SK-MEL-5 (cell line): ENCODE measurements around the gene IMMP2L. TPM values are rescaled to one million over a fixed set of nuclear protein-coding genes. Genes with fewer than 3 reads are reported as not detected.
A peak's percentile ranks its signal among the peaks of the same experiment; 100 is the strongest.
"Not testable (repeated sequence)": the region's sequence is repeated elsewhere in the genome, so short reads cannot be mapped to it uniquely, and the experiment has no call there.

Experiments used
- DNase-seq: peaks from one replicate; pipeline ENCODE4 v3.0.0-alpha.2; 2016; ENCODE audit warnings: low read depth, low spot score
- in situ Hi-C: cut with HindIII; loops from 2 replicates; pipeline ENCODE4 v1.10.0; 2016; ENCODE audit warnings: low sequenced_read_pairs, high pct_unique_total_duplicates, low pct_unique_long_range_greater_than_20kb
- total RNA-seq: library from RNA; depleted of rRNA; stranded (reverse); fragments of >200 nt; shearing (Covaris generic); gene quantifications from 2 replicates; pipeline ENCODE4 v1.2.3, GENCODE V29; 2014

IMMP2L gene
- total RNA-seq, 1 experiment from 2014 or later: 58.2 TPM

DNA sequence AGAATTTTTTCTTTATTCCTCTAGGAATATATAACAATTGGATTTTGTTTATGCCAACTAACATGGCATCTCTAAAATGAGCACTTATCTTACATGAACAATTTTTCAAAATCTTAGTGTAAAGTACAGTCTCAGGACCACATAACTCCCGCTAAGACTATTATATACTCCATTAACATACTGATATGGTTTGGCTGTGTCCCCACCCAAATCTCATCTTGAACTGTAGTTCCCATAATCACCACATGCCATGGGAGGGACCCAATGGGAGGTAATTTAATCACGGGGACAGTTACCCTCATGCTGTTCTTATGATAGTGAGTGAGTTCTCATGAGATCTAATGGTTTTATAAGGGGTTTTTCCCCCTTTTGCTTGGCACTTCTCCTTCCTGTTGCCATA lies 291.5 kb downstream of the IMMP2L start:
- in situ Hi-C loops, DNase-seq: not testable (repeated sequence)

DNA sequence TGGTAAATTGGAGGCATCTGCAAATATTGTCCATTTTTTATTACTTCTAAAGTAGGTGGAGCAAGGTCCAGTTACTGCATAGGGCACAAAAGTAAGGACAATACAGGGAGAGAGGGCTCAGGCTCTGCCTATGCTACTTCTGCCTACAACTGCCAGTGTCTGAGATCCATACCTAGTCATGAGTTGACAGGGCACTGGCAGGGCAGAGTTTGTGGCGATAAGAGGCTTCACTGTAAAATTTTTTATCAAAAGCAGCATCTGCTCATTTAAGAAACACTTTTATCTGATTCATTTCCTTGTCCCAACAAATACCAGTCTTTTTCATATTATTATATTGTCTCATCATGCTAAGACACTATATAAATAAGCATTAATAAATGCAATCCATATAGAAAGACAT lies 293.4 kb downstream of the IMMP2L start:
- no peak for DNase-seq
- in situ Hi-C loops: no loop called here

DNA sequence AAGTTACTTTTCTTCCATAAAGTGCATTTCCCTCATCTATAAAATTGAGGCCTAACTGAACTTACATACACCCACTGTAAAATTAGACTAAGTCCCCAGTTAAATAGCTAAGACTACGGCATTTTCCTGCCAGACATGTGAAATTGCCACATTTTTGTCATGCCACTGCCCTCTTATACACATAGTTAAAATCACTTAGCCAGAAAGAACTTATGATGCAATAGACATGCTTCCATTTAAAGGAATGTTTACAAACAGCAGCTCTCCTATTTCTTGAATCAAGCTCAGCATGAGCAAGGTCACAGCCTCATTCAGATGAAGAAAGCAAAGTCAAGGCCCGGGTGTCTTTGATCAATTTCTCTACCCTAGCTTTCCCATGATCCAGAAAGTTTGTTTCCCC lies 295.7 kb downstream of the IMMP2L start:
- in situ Hi-C loops: no loop called here
- no peak for DNase-seq

DNA sequence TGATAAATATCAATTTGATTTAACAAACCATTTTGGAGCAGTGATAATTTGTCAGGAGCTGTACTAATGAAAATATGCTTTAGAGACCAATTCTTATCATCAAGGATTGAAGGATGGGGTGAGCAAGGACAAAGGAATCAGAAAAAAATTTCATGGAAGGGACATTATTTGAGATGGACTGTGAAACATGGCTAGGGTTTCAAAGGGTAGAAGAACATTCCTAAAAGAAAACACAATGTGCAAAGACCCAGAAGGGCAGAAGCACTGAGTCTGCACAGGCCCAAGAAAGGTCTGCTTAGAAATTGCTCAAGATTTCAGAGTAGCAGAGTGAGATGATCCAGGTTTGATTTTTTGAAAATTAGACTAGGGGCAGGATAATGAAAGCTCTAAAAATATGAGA lies 296.9 kb downstream of the IMMP2L start:
- DNase-seq: no peak

DNA sequence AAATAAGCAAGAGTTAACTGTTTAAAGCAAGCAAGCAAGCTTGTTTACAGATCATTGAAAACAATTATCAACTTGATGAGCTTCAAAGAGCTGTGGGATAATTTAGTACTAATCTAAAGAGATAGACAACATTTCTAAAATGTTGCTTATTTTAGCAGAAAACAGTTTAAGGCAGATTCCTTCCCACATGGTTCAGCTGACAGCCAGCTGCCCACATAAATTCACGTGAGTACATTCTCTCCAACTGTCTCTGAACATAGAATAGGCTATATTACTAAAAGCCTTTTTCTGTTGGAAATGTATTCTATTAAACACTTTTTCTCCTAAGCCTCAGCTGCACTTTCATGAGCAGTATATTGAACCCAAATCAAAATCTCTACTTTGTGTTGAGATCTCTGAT lies 297.3 kb downstream of the IMMP2L start:
- no peak for DNase-seq
- in situ Hi-C loops: no loop called here

More for the DNA sequence above, 296.9 kb downstream of the IMMP2L start:
- in situ Hi-C loops: no loop called here

DNA sequence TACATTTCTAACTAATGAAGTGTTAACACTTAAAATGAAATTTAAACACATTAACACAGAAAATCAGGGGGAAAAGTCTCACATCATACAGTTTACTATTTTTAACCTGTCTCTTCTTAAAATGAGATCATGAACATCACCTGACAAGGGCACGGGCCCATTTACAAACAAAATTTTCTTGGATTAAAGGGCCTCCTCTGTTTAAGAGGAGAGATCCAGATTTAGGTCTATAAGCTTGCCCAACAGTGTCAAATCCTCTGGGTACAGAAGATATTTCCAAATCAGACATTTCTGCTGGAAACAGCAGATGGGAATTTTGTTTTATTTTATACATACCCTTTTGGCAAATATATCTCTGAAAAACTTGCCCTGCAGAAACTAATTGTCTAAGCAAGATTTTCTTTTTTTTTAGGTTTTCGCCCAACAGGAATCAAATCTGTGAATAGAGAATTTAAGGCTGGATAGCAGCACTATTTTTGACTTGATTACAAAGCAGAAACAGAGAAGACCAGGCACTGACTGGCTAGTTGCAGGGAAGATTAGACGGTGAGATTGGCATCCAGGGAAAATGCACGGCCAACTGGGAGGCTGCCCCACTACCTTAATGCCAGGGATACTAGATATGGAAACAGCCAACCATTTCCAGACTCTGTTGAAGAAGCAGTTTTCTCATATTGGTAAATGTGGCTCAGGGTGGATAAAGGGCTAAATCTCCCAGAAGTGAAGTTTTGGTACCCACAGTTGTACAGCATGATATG lies 298.0 kb downstream of the IMMP2L start:
- no peak for DNase-seq
- in situ Hi-C loops: no loop called here

DNA sequence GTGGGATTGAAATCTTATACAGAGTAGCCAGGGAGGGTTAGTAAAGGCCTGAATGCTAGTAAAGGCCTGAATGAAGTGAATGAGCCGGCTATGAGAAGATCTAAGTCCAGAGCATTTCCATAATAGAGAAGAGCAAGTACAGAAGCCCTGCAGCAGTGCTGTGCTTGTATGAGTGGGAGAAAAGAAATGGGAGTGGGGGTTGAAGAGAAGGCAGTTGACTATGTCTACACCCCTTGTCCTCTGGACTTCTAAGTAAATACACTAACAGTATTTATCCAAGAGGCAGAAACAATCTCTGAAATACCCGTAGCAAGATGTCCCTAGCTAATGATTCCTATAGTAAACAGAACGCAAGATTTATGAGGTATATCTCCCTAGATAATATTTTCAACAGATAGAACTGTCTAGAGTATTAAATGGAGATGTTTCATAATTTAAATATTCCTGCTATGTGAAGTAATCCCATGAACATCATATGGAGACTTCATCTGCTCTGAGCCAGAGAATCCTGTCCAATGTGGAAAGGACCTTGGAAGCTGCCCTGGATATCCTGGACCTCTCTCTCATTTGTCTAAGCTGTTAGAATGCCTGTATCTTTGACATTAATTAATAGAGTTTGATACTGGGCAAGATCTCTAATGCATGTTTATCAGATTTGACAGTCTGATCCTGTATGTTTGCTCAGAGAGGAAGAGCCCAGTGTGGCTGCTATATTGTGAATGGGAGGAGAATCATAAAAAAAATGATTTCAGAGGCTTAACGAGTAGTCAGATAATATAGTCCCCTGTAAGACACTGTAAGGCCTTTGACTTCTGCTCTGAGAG lies 299.8 kb downstream of the IMMP2L start:
- in situ Hi-C loops: no loop called here
- DNase-seq: no peak

DNA sequence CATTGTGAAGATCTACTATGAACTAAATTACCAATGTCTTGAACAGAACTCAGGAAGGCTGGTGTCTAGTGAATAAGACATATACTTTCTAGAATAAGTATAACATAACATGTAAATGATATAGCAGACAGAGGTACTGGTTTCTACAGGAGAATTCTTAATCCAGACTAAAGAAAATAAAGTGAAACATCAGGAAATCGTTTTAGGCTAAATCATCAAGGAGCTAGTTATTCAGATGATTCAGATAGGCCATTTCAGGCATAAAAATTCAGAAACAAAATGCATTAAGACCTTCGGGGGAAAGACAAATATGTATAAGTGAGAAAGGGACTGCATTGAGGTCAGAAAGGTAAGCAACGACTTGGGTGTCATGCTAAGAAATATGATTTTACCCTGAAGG lies 300.8 kb downstream of the IMMP2L start:
- DNase-seq: no peak
- in situ Hi-C loops: no loop called here

DNA sequence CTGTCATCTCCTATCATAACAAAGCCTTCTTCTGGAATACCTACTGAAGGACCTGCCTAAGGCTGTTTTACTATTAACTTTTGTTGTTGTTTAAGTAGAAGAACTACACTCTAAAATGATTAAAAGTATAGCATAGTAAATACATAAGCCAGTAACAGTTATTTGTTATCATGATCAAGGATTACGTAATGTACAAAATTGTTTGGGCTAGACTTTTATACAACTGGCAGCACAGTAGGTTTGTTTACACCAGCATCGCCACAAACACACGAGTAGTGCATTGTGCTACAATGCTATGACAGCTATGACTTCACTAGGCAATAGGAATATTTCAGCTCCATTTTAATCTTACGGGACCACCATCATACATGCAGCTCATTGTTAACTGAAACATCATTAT lies 302.3 kb downstream of the IMMP2L start:
- DNase-seq: no peak
- in situ Hi-C loops: no loop called here

DNA sequence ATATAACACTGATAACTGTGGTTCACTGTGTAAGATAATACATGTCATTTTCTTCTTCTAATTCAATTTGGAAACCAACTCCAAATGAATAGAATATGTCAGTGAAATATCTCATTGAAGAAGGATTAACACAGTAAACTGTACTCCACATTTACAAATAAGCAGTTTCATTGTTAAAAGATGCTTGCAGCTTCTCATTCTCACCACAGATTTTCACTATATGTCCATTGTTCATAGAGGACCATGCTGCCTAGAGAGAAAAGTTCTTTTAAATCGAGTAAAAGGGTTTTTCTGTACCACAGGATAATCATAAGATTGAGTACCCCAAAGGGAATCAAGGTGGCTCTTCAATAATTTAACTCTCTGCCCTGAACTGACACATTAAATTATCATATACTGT lies 305.9 kb downstream of the IMMP2L start:
- in situ Hi-C loops: no loop called here
- DNase-seq: peak; percentile 95

DNA sequence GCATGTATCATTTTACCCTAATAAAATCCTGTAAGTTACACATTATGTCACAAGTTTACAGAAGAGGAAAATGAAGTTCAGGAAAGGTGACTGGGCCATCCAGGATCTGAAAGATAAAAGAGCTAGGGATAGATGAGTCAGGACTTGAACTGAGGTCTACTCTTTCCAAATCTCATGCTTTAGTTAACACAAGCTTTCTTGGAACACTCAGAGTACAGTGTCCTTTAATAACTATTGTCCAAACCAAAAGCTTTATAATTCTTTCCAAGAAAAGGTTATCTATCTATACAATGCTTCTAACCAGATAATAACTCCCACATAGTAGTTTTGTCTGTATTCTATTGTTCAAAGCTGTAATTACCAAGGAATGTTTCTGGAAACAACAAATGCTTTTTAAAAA lies 306.7 kb downstream of the IMMP2L start:
- in situ Hi-C loops: no loop called here
- DNase-seq: peak; percentile 22

DNA sequence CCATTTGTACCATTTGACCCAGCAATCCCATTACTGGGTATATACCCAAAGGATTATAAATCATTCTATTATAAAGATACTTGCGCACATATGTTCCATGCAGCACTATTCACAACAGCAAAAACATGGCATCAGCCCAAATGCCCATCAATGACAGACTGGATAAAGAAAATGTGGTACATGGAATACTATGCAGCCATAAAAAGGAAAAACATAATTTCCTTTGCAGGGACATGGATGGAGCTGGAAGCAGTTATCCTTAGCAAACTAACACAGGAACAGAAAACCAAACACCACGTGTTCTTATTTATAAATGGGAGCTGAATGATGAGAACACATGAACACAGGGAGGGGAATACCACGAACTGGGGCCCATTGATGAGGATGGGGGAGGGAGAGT lies 310.9 kb downstream of the IMMP2L start:
- DNase-seq: not testable (repeated sequence)

DNA sequence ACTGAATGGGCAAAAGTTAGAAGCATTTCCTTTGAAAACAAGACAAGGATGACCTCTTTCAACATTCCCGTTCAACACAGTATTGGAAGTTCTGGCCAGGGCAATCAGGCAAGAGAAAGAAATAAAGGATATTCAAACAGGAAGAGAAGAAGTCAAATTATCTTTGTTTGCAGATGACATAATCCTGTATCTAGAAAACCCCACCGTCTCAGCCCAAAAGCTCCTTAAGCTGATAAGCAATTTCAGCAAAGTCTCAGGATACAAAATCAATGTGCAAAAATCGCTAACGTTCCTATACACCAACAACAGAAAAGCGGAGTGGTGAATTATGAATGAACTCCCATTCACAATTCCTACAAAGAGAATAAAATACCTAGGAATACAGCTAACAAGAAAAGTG lies 312.5 kb downstream of the IMMP2L start:
- DNase-seq, in situ Hi-C loops: not testable (repeated sequence)

More for the DNA sequence above, 310.9 kb downstream of the IMMP2L start:
- in situ Hi-C loops: not testable (repeated sequence)

DNA sequence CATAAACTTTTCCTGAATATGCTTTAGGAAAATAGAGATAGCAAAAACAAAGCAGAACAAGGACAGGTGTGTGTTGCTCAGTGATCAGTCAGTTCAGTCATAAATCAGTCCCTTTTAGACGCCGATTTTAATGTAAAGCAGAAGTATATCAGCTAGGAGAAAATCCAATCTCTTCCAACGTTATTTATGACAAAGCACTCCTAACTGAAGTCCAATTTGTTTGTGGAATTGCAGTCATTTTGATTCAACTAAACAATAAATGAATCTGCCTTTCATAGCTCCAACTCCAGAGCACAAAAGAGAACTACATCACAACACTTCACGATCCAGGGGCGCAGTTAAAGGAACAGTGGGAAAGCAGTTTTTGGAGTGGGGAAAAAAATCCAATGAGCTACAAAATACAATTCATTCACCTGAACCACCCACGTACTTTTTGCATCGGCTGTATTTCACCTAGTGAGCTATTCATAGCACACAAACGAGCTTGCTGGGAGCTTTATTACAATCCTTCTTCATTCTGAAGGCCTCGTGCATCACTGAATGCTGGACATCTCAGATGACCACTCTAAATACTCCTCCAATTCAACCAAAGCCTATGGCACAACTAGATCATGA lies 320.0 kb downstream of the IMMP2L start:
- in situ Hi-C loops: no loop called here
- DNase-seq: no peak

DNA sequence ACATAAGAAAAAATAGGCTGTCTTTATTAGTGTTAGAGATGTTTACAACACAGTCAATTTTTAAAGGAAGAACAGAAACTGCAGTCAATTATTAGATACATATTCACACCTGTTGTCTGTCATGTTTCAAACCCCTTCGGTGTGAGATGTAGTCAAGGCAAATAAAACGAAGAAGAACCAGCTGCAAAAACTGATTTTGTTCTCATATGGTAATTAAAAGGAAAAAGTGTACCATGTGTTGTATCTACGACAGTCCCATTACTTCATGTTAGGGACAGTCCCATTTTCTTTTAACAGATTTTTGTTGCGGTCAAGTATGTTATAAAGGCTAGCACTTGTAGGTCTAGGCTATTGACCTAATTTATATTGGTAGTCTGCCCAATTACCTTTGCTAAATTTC lies 321.9 kb downstream of the IMMP2L start:
- DNase-seq: no peak
- in situ Hi-C loops: no loop called here

DNA sequence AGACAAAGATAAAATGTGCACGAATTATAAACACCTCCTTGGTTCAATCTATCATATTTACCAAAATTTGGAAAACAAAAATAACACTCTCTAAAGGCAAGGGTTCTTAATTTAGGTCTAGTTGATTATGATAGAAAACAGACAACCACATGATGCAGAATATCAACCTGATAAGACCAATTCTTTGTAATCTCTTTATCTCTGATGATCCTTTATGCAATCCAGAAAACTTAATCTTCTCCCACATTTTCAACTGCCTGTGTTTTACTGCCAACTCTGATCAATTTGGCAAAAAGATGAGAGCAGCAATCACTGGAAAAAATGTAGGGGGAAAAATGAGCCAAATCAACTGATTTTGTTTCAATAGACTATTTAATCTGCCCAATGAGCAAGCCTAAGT lies 322.9 kb downstream of the IMMP2L start:
- in situ Hi-C loops: no loop called here

DNA sequence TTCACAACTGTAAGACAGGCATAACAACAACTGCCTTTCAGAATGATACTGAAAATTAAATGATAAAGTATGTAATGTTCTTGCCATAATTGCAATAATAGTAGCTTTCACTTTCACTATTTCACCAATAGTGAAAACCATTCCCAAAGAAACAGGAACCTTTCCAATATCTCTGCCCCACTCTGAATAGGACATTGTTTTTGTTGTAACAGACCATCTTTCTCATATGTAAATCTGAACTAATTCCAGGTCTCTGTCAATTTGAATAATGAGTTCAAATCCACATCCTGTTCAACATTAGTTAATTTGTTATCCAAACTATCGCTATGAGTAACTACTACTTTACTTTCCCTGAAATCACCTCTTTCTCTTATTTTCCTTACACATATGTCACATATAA lies 323.4 kb downstream of the IMMP2L start:
- in situ Hi-C loops: no loop called here
- peak; percentile 49 for DNase-seq

More for the DNA sequence above, 322.9 kb downstream of the IMMP2L start:
- DNase-seq: no peak

DNA sequence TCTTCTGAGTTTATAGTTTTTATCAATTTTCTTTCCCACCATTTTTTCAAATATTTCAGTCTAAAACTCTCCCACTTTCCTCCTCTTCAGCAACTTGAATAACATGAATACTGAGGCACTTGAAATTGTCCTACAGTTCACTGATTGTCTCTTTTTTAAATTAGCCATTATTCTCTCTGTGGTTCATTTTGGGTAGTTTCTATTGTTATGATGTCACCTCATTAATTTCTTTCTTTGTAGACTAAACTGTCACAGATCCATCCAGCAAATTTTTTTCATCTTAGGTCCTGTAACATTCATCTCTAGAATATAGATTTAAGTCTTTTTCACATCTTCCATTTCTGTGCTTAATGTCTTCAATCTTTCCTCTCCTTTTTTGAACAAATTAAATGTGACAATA lies 326.6 kb downstream of the IMMP2L start:
- in situ Hi-C loops: no loop called here
- no peak for DNase-seq
